Liver (tissue), 9 donors: ENCODE results near the gene SATB2. TPM values are rescaled to one million over a fixed set of nuclear protein-coding genes. Genes with fewer than 3 reads are reported as not detected.

ENCODE experiments used
- DNase-seq: peaks from one replicate; pipeline ENCODE4 v3.0.0-alpha.2; 2017; ENCODE audit warnings: low spot score
- H3K27ac ChIP-seq, 2 donors: one replicate each; pipeline ENCODE4 v1.7.0; 2013; ENCODE audit warnings: inconsistent platforms in 2 of 2, low read length in 2 of 2, control low read depth in 1 of 2, low read depth in 1 of 2, mild to moderate bottlenecking in 1 of 2
- H3K27me3 ChIP-seq, 4 donors: one replicate each; pipeline versions ENCODE4 v1.6.1 to v1.7.0; 2013; ENCODE audit warnings: low read length in 3 of 4, inconsistent platforms in 1 of 4, mild to moderate bottlenecking in 1 of 4, moderate library complexity in 1 of 4; ENCODE audit not compliant: control insufficient read depth in 4 of 4, insufficient read depth in 4 of 4
- H3K36me3 ChIP-seq, 4 donors: one replicate each; pipeline versions ENCODE4 v1.6.1 to v1.7.0; 2013; ENCODE audit warnings: low read length in 3 of 4, mild to moderate bottlenecking in 3 of 4, low read depth in 1 of 4, moderate library complexity in 1 of 4; ENCODE audit not compliant: control insufficient read depth in 4 of 4, insufficient read depth in 3 of 4
- H3K4me1 ChIP-seq, 4 donors: one replicate each; pipeline versions ENCODE4 v1.6.1 to v1.7.0; 2013; ENCODE audit warnings: low read length in 3 of 4, mild to moderate bottlenecking in 3 of 4, moderate library complexity in 1 of 4; ENCODE audit not compliant: control insufficient read depth in 4 of 4, insufficient read depth in 4 of 4
- H3K4me3 ChIP-seq, 3 donors: one replicate each; pipeline versions ENCODE4 v1.6.1 to v1.7.0; 2013; ENCODE audit warnings: low read length in 3 of 3, control low read depth in 1 of 3, low read depth in 1 of 3, mild to moderate bottlenecking in 1 of 3
- H3K9ac ChIP-seq, 2 donors: one replicate each; pipeline ENCODE4 v1.7.0; 2013; ENCODE audit warnings: low read length in 2 of 2, mild to moderate bottlenecking in 2 of 2, moderate library complexity in 2 of 2, control low read depth in 1 of 2, low read depth in 1 of 2
- H3K9me3 ChIP-seq, 4 donors: one replicate each; pipeline versions ENCODE4 v1.6.1 to v1.7.0; 2013; ENCODE audit warnings: low read length in 3 of 4; ENCODE audit not compliant: control insufficient read depth in 4 of 4
- ATF3 ChIP-seq: IDR thresholded peaks from 2 replicates; pipeline ENCODE4 v1.6.1; 2016; ENCODE audit warnings: antibody characterized with exemption
- CTCF ChIP-seq: fragments of 150-350 bp; IDR thresholded peaks from 2 replicates; pipeline ENCODE4 v1.5.1; 2017; ENCODE audit warnings: improper control_type of control experiment, low read depth, low read length; ENCODE audit not compliant: missing input control
- EGR1 ChIP-seq, 2 donors: IDR thresholded peaks; 2 replicates each; pipeline ENCODE4 v1.6.1; 2016 to 2018; ENCODE audit warnings: antibody characterized with exemption in 2 of 2, low read depth in 2 of 2
- FOXA1 ChIP-seq: IDR thresholded peaks from 2 replicates; pipeline ENCODE4 v1.6.1; 2016; ENCODE audit warnings: antibody characterized with exemption
- MAX ChIP-seq: IDR thresholded peaks from 2 replicates; pipeline ENCODE4 v1.6.1; 2016; ENCODE audit warnings: antibody characterized with exemption
- RAD21 ChIP-seq, 2 donors: IDR thresholded peaks; 2 replicates each; pipeline ENCODE4 v1.6.1; 2016; ENCODE audit warnings: antibody characterized with exemption in 2 of 2, mild to moderate bottlenecking in 2 of 2
- RXRA ChIP-seq, 2 donors: IDR thresholded peaks; 2 replicates each; pipeline ENCODE4 v1.6.1; 2017 to 2018; ENCODE audit warnings: antibody characterized with exemption in 2 of 2, mild to moderate bottlenecking in 1 of 2
- SP1 ChIP-seq: IDR thresholded peaks from 2 replicates; pipeline ENCODE4 v1.6.1; 2018; ENCODE audit warnings: antibody characterized with exemption, mild to moderate bottlenecking
- TAF1 ChIP-seq: conservative IDR thresholded peaks from 2 replicates; pipeline ENCODE4 v1.6.1; 2016; ENCODE audit warnings: antibody characterized with exemption, mild to moderate bottlenecking
- YY1 ChIP-seq: IDR thresholded peaks from 2 replicates; pipeline ENCODE4 v1.6.1; 2016; ENCODE audit warnings: antibody characterized with exemption, mild to moderate bottlenecking
- WGBS: extraction: QIAGEN DNeasy Blood & Tissue Kit; methylation state at CpG from one replicate; pipeline ENCODE4 v1.1.7; 2013; 5-methylcytosine and 5-hydroxymethylcytosine counted together
- polyA plus RNA-seq, 2 donors: library from polyadenylated mRNA; stranded (reverse) in 1 of 2; unstranded in 1 of 2; fragments of 200-250 nt in 1 of 2; fragments of >200 nt in 1 of 2; fragmentation: Nextera tagmentation in 1 of 2; extraction: Ambion mirVana in 1 of 2; gene quantifications; one replicate each; pipeline versions ENCODE4 v1.2.1 to v1.2.3, GENCODE V29; 2013 to 2015
- total RNA-seq, 2 donors: library from RNA; depleted of rRNA; stranded (reverse); fragments of >200 nt; gene quantifications; one replicate each; pipeline ENCODE4 v1.2.3, GENCODE V29; 2014
- TF ChIP-seq, protein P1 (sequence below): IDR thresholded peaks from 2 replicates; pipeline ENCODE4 v1.6.1; 2016; ENCODE audit warnings: antibody characterized with exemption
- donor health status: healthy.
- donor health status: healthy.
- donor health status: healthy.
- donor health status: healthy.
- donor health status: healthy.

Gene SATB2
- total and polyA plus RNA-seq, 4 donors = 0.19 to 2.3 (median 0.91) TPM

GRCh38 chr2:199329466-199329865 lies 128.3 kb downstream of the SATB2 start:
- no peaks in the 10 kb centered on the region for H3K36me3 ChIP-seq
- H3K27me3 ChIP-seq = no peaks in the 10 kb centered on the region
- H3K9me3 ChIP-seq = no peaks in the 10 kb centered on the region
- WGBS = 68% methylated on average over 5 of the region's 5 CpGs
- H3K4me1 ChIP-seq = no peaks in the 10 kb centered on the region
- no peak overlapping the region for H3K9ac ChIP-seq
- TF ChIP-seq CTCF = no peak
- TF ChIP-seq RAD21 (IDR thresholded peaks at IDR 0.05) = no peak
- TF ChIP-seq ATF3 = no peak
- TF ChIP-seq, protein P1, sequence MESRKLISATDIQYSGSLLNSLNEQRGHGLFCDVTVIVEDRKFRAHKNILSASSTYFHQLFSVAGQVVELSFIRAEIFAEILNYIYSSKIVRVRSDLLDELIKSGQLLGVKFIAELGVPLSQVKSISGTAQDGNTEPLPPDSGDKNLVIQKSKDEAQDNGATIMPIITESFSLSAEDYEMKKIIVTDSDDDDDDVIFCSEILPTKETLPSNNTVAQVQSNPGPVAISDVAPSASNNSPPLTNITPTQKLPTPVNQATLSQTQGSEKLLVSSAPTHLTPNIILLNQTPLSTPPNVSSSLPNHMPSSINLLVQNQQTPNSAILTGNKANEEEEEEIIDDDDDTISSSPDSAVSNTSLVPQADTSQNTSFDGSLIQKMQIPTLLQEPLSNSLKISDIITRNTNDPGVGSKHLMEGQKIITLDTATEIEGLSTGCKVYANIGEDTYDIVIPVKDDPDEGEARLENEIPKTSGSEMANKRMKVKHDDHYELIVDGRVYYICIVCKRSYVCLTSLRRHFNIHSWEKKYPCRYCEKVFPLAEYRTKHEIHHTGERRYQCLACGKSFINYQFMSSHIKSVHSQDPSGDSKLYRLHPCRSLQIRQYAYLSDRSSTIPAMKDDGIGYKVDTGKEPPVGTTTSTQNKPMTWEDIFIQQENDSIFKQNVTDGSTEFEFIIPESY = no peak
- TF ChIP-seq SP1 = no peak
- H3K27ac ChIP-seq = no peak overlapping the region
- DNase-seq = no peak
- no peak overlapping the region for H3K4me3 ChIP-seq

DNA sequence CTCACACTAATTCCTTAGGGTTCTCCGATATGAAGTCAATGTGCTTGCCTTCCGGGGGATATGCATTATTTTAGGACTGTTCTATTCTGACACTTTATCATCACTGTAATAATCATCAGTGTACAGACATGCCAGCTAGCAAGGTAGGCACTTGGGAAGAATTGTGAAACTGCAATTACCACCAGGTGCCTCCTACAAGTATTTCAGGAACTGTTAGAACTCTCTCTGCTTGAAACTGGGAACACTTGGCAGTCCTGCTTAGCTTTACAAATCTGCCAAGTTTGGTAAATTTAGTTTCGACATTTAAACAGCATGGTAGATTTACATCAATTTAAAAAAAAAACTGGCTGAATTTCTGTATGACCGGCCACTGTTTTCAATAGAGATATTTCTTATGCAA lies 128.7 kb downstream of the SATB2 start:
- H3K27me3 ChIP-seq = no peaks in the 10 kb centered on the region
- no peaks in the 10 kb centered on the region for H3K36me3 ChIP-seq
- no peak overlapping the region for H3K27ac ChIP-seq
- no peak for DNase-seq
- H3K9ac ChIP-seq = no peak overlapping the region
- no peaks in the 10 kb centered on the region for H3K9me3 ChIP-seq
- no peaks in the 10 kb centered on the region for H3K4me1 ChIP-seq
- TF ChIP-seq RXRA (IDR thresholded peaks at IDR 0.05) (no peak), CTCF (no peak), EGR1 (IDR thresholded peaks at IDR 0.05; ENCODE audit: low read depth in 2 of 2) (no peak), MAX (no peak), YY1 (no peak), TAF1 (no peak), FOXA1 (no peak), RAD21 (IDR thresholded peaks at IDR 0.05) (no peak)
- TF ChIP-seq, protein P1 = no peak
- WGBS = 94% methylated on average over 4 of the region's 4 CpGs
- H3K4me3 ChIP-seq = no peak overlapping the region
